ENCODE results near the gene MEF2A.
"Not testable (repeated sequence)": the region's sequence is repeated elsewhere in the genome, so short reads cannot be mapped to it uniquely, and the experiment has no call there.

The MEF2A gene

GRCh38 chr15:99729327-99729726 is 163.5 kb downstream of the MEF2A start:
- no peak for DNase-seq (ENCODE audit: low read depth)

GRCh38 chr15:99729920-99730319 is 164.1 kb downstream of the MEF2A start:
- DNase-seq (ENCODE audit: low read depth), result no peak

GRCh38 chr15:99731336-99732123 is 165.7 kb downstream of the MEF2A start:
- DNase-seq (ENCODE audit: low read depth), result no peak

- DNase-seq (ENCODE audit: low read depth), result no peak
Observed at GRCh38 chr15:99732124-99732750, 166.5 kb downstream of the MEF2A start.

- no peak for DNase-seq (ENCODE audit: low read depth)
Observed at GRCh38 chr15:99732751-99733267, 167.0 kb downstream of the MEF2A start.

- DNase-seq (ENCODE audit: low read depth), result peak; percentile 99
Observed at GRCh38 chr15:99733268-99734039, 167.7 kb downstream of the MEF2A start, which contains the start of gene LYSMD4. LYSMD4 (minus strand) TSS chr15:99733437; CDS start chr15:99731999, 1,438 bp downstream.

- not testable (repeated sequence) for DNase-seq (ENCODE audit: low read depth)
Observed at GRCh38 chr15:99734040-99734291, 168.2 kb downstream of the MEF2A start.

- DNase-seq (ENCODE audit: low read depth), result no peak
Observed at GRCh38 chr15:99734575-99734974, 168.8 kb downstream of the MEF2A start.

- DNase-seq (ENCODE audit: low read depth), result no peak
Observed at GRCh38 chr15:99735868-99736267, 170.1 kb downstream of the MEF2A start.

- DNase-seq (ENCODE audit: low read depth), result no peak
Observed at GRCh38 chr15:99736702-99737101, 170.9 kb downstream of the MEF2A start.

GRCh38 chr15:99738021-99738847 is 172.4 kb downstream of the MEF2A start:
- no peak for DNase-seq (ENCODE audit: low read depth)

- DNase-seq (ENCODE audit: low read depth), result no peak
Observed at GRCh38 chr15:99741835-99742234, 176.1 kb downstream of the MEF2A start.

GRCh38 chr15:99744142-99744541 is 178.4 kb downstream of the MEF2A start:
- DNase-seq (ENCODE audit: low read depth), result no peak

- no peak for DNase-seq (ENCODE audit: low read depth)
Observed at GRCh38 chr15:99745370-99746086, 179.7 kb downstream of the MEF2A start.

- DNase-seq (ENCODE audit: low read depth), result no peak
Observed at GRCh38 chr15:99749386-99749785, 183.6 kb downstream of the MEF2A start.

GRCh38 chr15:99750326-99750725 is 184.5 kb downstream of the MEF2A start:
- not testable (repeated sequence) for DNase-seq (ENCODE audit: low read depth)

- DNase-seq (ENCODE audit: low read depth), result no peak
Observed at GRCh38 chr15:99752556-99752955, 186.8 kb downstream of the MEF2A start.

- no peak for DNase-seq (ENCODE audit: low read depth)
Observed at GRCh38 chr15:99753066-99753465, 187.3 kb downstream of the MEF2A start.

- DNase-seq (ENCODE audit: low read depth), result peak; percentile 12
Observed at GRCh38 chr15:99755692-99756409, 190.1 kb downstream of the MEF2A start.

- no peak for DNase-seq (ENCODE audit: low read depth)
Observed at GRCh38 chr15:99762288-99762687, 196.5 kb downstream of the MEF2A start.

Data from T follicular helper cell (primary cell).